ENCODE data around the gene PDIA3. TPM values are rescaled to one million over a fixed set of nuclear protein-coding genes. Genes with fewer than 3 reads are reported as not detected.
A peak's percentile ranks its signal among the peaks of the same experiment; 100 is the strongest.

PDIA3 gene
- total and polyA plus RNA-seq, 2 of the 13 experiments (the other 11 are each of a cell fraction or from before 2014, with no cell fraction given) = 238 to 433 TPM

DNA sequence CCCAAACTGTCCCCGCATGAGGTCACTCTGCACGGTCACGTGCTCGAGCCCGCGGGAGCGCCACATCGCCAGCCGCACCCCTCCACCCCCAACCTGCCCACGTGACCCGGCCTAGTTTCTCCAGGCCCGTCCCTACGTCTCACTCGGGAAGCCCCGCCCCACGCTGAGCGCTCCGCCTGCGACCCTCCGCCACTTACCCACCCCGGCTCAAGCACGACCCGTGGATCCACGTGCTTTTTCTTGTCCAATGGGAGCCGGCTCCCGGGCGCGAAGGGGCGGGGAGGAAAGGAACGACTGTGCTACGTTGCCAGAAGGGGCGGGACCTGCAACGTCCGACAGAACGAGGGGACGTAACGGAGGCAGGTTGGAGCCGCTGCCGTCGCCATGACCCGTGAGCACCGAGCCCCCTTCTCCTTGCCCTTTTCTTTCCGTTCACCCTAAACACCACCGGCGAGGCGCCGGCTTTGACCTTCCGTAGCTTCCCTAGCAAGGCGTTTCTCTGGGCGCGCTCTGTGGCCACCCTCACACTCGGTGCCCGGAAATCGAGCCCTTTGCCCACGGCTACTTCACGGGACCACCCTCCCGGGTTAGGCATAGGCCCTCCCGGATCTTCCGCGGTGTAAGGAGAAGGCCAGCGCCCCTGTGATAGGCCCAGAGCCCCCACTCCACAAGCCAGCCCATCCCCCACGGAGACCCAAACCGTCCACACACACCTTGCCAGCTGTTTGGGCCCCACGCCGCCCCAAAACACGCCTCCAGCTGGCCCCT lies 45.9 kb downstream of the PDIA3 start, which contains the start of gene SERF2 (continued):
- TF ChIP-seq, protein P1, sequence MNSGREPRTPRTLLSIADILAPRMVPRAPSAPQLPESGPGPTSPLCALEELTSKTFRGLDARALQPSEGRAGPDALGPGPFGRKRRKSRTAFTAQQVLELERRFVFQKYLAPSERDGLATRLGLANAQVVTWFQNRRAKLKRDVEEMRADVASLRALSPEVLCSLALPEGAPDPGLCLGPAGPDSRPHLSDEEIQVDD (CRISPR knock-in tag; IDR thresholded peaks at IDR 0.05; ENCODE audit: borderline replicate concordance) = peak; percentile 37; the same call in 1 of the 2 replicates
- TF ChIP-seq ZNF501 (CRISPR knock-in tag; IDR thresholded peaks at IDR 0.05) = peak; percentile 79
- no peak for TF ChIP-seq ZNF34 (CRISPR knock-in tag; IDR thresholded peaks at IDR 0.05; ENCODE audit: borderline replicate concordance)
- no peak for TF ChIP-seq PAX8 (CRISPR knock-in tag; IDR thresholded peaks at IDR 0.05; ENCODE audit: borderline replicate concordance)
- peak; percentile 61; the same call in 1 of the 2 replicates for TF ChIP-seq PATZ1 (CRISPR knock-in tag; IDR thresholded peaks at IDR 0.05)
- TF ChIP-seq, protein P2, sequence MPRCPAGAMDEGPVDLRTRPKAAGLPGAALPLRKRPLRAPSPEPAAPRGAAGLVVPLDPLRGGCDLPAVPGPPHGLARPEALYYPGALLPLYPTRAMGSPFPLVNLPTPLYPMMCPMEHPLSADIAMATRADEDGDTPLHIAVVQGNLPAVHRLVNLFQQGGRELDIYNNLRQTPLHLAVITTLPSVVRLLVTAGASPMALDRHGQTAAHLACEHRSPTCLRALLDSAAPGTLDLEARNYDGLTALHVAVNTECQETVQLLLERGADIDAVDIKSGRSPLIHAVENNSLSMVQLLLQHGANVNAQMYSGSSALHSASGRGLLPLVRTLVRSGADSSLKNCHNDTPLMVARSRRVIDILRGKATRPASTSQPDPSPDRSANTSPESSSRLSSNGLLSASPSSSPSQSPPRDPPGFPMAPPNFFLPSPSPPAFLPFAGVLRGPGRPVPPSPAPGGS (CRISPR knock-in tag; IDR thresholded peaks at IDR 0.05) = no peak
- TF ChIP-seq ARNTL (CRISPR knock-in tag; IDR thresholded peaks at IDR 0.05) = peak; percentile 98
- TF ChIP-seq HOXA7 (CRISPR knock-in tag; IDR thresholded peaks at IDR 0.05) = no peak
- no peak for TF ChIP-seq ZNF121 (CRISPR knock-in tag; IDR thresholded peaks at IDR 0.05)
- TF ChIP-seq ZNF569 (CRISPR knock-in tag; IDR thresholded peaks at IDR 0.05; ENCODE audit: borderline replicate concordance) = no peak
- TF ChIP-seq CEBPZ (IDR thresholded peaks at IDR 0.05; ENCODE audit: low read length) = no peak
- peak; percentile 19 for TF ChIP-seq ZSCAN31 (CRISPR knock-in tag; IDR thresholded peaks at IDR 0.05; ENCODE audit: low read depth)
- no peak for TF ChIP-seq CC2D1A (CRISPR knock-in tag; IDR thresholded peaks at IDR 0.05)
- TF ChIP-seq IRX3 (CRISPR knock-in tag; IDR thresholded peaks at IDR 0.05; ENCODE audit: borderline replicate concordance, low read depth) = no peak
- no peak for TF ChIP-seq RCOR2 (CRISPR knock-in tag; IDR thresholded peaks at IDR 0.05)
- TF ChIP-seq SRSF9 (IDR thresholded peaks at IDR 0.05; ENCODE audit: borderline replicate concordance, insufficient read depth, low read depth, low read length, poor library complexity, severe bottlenecking) = no peak
- TF ChIP-seq DR1 (CRISPR knock-in tag; IDR thresholded peaks at IDR 0.05) = peak; percentile 78; the same call in 1 of the 2 replicates
- TF ChIP-seq SP2 (CRISPR knock-in tag; IDR thresholded peaks at IDR 0.05) = peak; percentile 63
- 0 out of 2 replicates have a peak, but pooled peaks have one; percentile 39 for TF ChIP-seq KDM3A (CRISPR knock-in tag; IDR thresholded peaks at IDR 0.05; ENCODE audit: low read depth)
- peak; percentile 24; the same call in 1 of the 2 replicates for TF ChIP-seq PCBP1 (IDR thresholded peaks at IDR 0.05; ENCODE audit: borderline replicate concordance, low read depth, low read length)
- peak; percentile 73; the same call in 1 of the 2 replicates for TF ChIP-seq KDM5A (IDR thresholded peaks at IDR 0.05; ENCODE audit: borderline replicate concordance, low read length)
- no peak for TF ChIP-seq ZNF296 (CRISPR knock-in tag; conservative IDR thresholded peaks at IDR 0.05)
- TF ChIP-seq KMT2B (CRISPR knock-in tag; IDR thresholded peaks at IDR 0.05) = no peak

Data from HepG2 (cell line).